Right atrium auricular region (tissue), 2 donors: ENCODE results near the gene GRIP1. TPM values are rescaled to one million over a fixed set of nuclear protein-coding genes. Genes with fewer than 3 reads are reported as not detected.

Experiments
- DNase-seq: peaks from one replicate; pipeline ENCODE4 v3.0.0-alpha.2; 2019; ENCODE audit warnings: low spot score
- H3K27ac ChIP-seq, 2 donors: fragments of 200-600 bp; sonication (generic); 1 replicate in 1 of 2; 2 replicates in 1 of 2; pipeline ENCODE4 v1.5.1; 2016 to 2019
- H3K27me3 ChIP-seq, 2 donors: fragments of 200-600 bp; sonication (generic); one replicate each; pipeline versions ENCODE4 v1.5.1 to v1.6.0; 2017 to 2019
- H3K36me3 ChIP-seq: fragments of 200-600 bp; sonication (generic); one replicate; pipeline ENCODE4 v1.5.1; 2016
- H3K4me1 ChIP-seq, 2 donors: fragments of 200-600 bp; sonication (generic); one replicate each; pipeline versions ENCODE4 v1.5.1 to v1.6.0; 2017 to 2019
- H3K4me3 ChIP-seq, 2 donors: fragments of 200-600 bp; sonication (generic); 1 replicate in 1 of 2; 2 replicates in 1 of 2; pipeline ENCODE4 v1.5.1; 2017 to 2019; ENCODE audit warnings: mild to moderate bottlenecking in 1 of 2, moderate library complexity in 1 of 2
- H3K9me3 ChIP-seq, 2 donors: fragments of 200-600 bp; sonication (generic); one replicate each; pipeline ENCODE4 v1.5.1; 2019
- CTCF ChIP-seq, 2 donors: fragments of 200-600 bp; sonication (generic); IDR thresholded peaks; one replicate each; pipeline ENCODE4 v1.5.1; 2019; ENCODE audit warnings: antibody characterized with exemption in 2 of 2
- total RNA-seq, 2 donors: library from RNA; depleted of rRNA; stranded (reverse); fragments of >200 nt; gene quantifications; one replicate each; pipeline ENCODE4 v1.1.0, GENCODE V29; 2016

GRIP1 gene
- total RNA-seq, 2 donors from 2014 or later = 5.3 to 12.6 TPM

- no peak for TF ChIP-seq CTCF (IDR thresholded peaks at IDR 0.05)
- Histone ChIP-seq H3K4me3 (no peak overlapping the region), H3K36me3 (no peaks in the 10 kb centered on the region)
Measured at GRCh38 chr12:66533767-66534166, 145.1 kb downstream of the GRIP1 start.

GRCh38 chr12:66531766-66532165 is 147.1 kb downstream of the GRIP1 start:
- Histone ChIP-seq H3K27ac (no peak overlapping the region), H3K4me3 (no peak overlapping the region), H3K36me3 (no peaks in the 10 kb centered on the region), H3K4me1 (no peaks in the 10 kb centered on the region), H3K27me3 (no peaks in the 10 kb centered on the region), H3K9me3 (no peaks in the 10 kb centered on the region)
- no peak for TF ChIP-seq CTCF (IDR thresholded peaks at IDR 0.05)
- DNase-seq = no peak

More at GRCh38 chr12:66533767-66534166, 145.1 kb downstream of the GRIP1 start:
- Histone ChIP-seq H3K27me3 (no peaks in the 10 kb centered on the region), H3K4me1 (no peaks in the 10 kb centered on the region), H3K9me3 (no peaks in the 10 kb centered on the region), H3K27ac (no peak overlapping the region)
- no peak for DNase-seq

- H3K27ac ChIP-seq = no peak overlapping the region
- no peaks in the 10 kb centered on the region for H3K36me3 ChIP-seq
- no peak for DNase-seq
- no peak overlapping the region for H3K4me3 ChIP-seq
- no peaks in the 10 kb centered on the region for H3K9me3 ChIP-seq
- no peak for TF ChIP-seq CTCF (IDR thresholded peaks at IDR 0.05)
- H3K27me3 ChIP-seq = no peaks in the 10 kb centered on the region
- no peaks in the 10 kb centered on the region for H3K4me1 ChIP-seq
Measured at GRCh38 chr12:66529934-66530333, 148.9 kb downstream of the GRIP1 start.

- H3K36me3 ChIP-seq = no peaks in the 10 kb centered on the region
- no peaks in the 10 kb centered on the region for H3K4me1 ChIP-seq
Measured at GRCh38 chr12:66516561-66516960, 162.3 kb downstream of the GRIP1 start.

GRCh38 chr12:66516133-66516532 is 162.7 kb downstream of the GRIP1 start:
- no peak for DNase-seq
- H3K4me3 ChIP-seq = no peak overlapping the region
- H3K27me3 ChIP-seq = no peaks in the 10 kb centered on the region
- no peaks in the 10 kb centered on the region for H3K9me3 ChIP-seq
- no peaks in the 10 kb centered on the region for H3K36me3 ChIP-seq
- no peak for TF ChIP-seq CTCF (IDR thresholded peaks at IDR 0.05)
- no peak overlapping the region for H3K27ac ChIP-seq
- no peaks in the 10 kb centered on the region for H3K4me1 ChIP-seq

More at GRCh38 chr12:66516561-66516960, 162.3 kb downstream of the GRIP1 start:
- DNase-seq = no peak
- TF ChIP-seq CTCF (IDR thresholded peaks at IDR 0.05) = no peak
- H3K27ac ChIP-seq = no peak overlapping the region
- no peaks in the 10 kb centered on the region for H3K9me3 ChIP-seq
- H3K27me3 ChIP-seq = no peaks in the 10 kb centered on the region
- H3K4me3 ChIP-seq = no peak overlapping the region

- no peak for TF ChIP-seq CTCF (IDR thresholded peaks at IDR 0.05)
- Histone ChIP-seq H3K27me3 (no peaks in the 10 kb centered on the region), H3K4me3 (no peak overlapping the region), H3K27ac (no peak overlapping the region), H3K36me3 (no peaks in the 10 kb centered on the region), H3K9me3 (no peaks in the 10 kb centered on the region), H3K4me1 (no peaks in the 10 kb centered on the region)
- DNase-seq = no peak
Measured at GRCh38 chr12:66514581-66514980, 164.3 kb downstream of the GRIP1 start.
